Panc1 (cell line): ENCODE results near the gene ERCC1. TPM values are rescaled to one million over a fixed set of nuclear protein-coding genes. Genes with fewer than 3 reads are reported as not detected.

ENCODE experiments used
- ATAC-seq: fragments of 200-7000 bp; cut with Tn5 transposase; 2 replicates; pipeline ENCODE4 v1.9.1; 2020; ENCODE audit warnings: mild to moderate bottlenecking, moderate library complexity
- BruUV-seq: library from RNA; stranded (reverse); fragments of 400-500 nt; replicated peaks from 2 replicates; lab custom pipeline; 2021; lab: Mats Ljungman, UMichigan
- CTCF ChIA-PET: fragments of 300-600 bp; sonication (Branson Sonifier 250); formaldehyde crosslinking; loops from one replicate; lab custom pipeline; 2022; ENCODE audit warnings: antibody characterized with exemption; lab: Charles Lee
- POLR2A ChIA-PET: fragments of 300-600 bp; sonication (Branson Sonifier 250); formaldehyde crosslinking; loops from one replicate; lab custom pipeline; 2022; ENCODE audit warnings: antibody characterized with exemption; lab: Charles Lee
- DNase-seq: peaks from one replicate; pipeline ENCODE4 v3.0.0-alpha.2; 2010; ENCODE audit warnings: low read depth, low spot score
- H3K27ac ChIP-seq: 2 replicates; pipeline ENCODE4 v1.5.1; 2011; ENCODE audit warnings: mild to moderate bottlenecking, low read length, inconsistent platforms
- H3K27me3 ChIP-seq: fragments of 200-500 bp; sonication (Bioruptor generic); 2 replicates; pipeline ENCODE4 v1.6.0; 2014; ENCODE audit warnings: low read length, inconsistent platforms; ENCODE audit not compliant: control insufficient read depth, insufficient read depth
- H3K36me3 ChIP-seq: fragments of 200-500 bp; sonication (Bioruptor generic); 2 replicates; pipeline ENCODE4 v1.5.1; 2014; ENCODE audit warnings: inconsistent platforms, mild to moderate bottlenecking, low read length, moderate library complexity; ENCODE audit not compliant: control insufficient read depth, insufficient read depth
- H3K4me1 ChIP-seq: 2 replicates; pipeline ENCODE4 v1.5.1; 2011; ENCODE audit warnings: inconsistent platforms, mild to moderate bottlenecking, low read length, moderate library complexity; ENCODE audit not compliant: control insufficient read depth, insufficient read depth
- H3K4me3 ChIP-seq, 2 experiments: 2 replicates each; pipeline ENCODE4 v1.5.1; 2011 to 2012; ENCODE audit warnings: low read depth in 2 of 2, low read length in 2 of 2, mild to moderate bottlenecking in 2 of 2, inconsistent platforms in 1 of 2, moderate library complexity in 1 of 2
- H3K9me3 ChIP-seq: fragments of 200-500 bp; sonication (Bioruptor generic); 2 replicates; pipeline ENCODE4 v1.5.1; 2014; ENCODE audit warnings: low read depth, mild to moderate bottlenecking, inconsistent platforms, low read length, moderate library complexity; ENCODE audit not compliant: control insufficient read depth, insufficient read depth
- CTCF ChIP-seq: fragments of 450-650 bp; IDR thresholded peaks from 2 replicates; pipeline ENCODE4 v1.5.1; 2017; ENCODE audit warnings: mild to moderate bottlenecking
- POLR2AphosphoS5 ChIP-seq: IDR thresholded peaks from 2 replicates; pipeline ENCODE4 v1.6.1; 2012; ENCODE audit warnings: mild to moderate bottlenecking, low read depth, low read length, moderate library complexity
- REST ChIP-seq, 2 experiments: IDR thresholded peaks; 2 replicates each; pipeline ENCODE4 v1.6.1; 2011 to 2012; ENCODE audit warnings: low read depth in 2 of 2, control low read depth in 1 of 2, low read length in 1 of 2, mild to moderate bottlenecking in 1 of 2, moderate library complexity in 1 of 2; ENCODE audit not compliant: insufficient read depth in 1 of 2
- SIN3A ChIP-seq: IDR thresholded peaks from 2 replicates; pipeline ENCODE4 v1.6.1; 2012; ENCODE audit warnings: low read depth, mild to moderate bottlenecking, low read length, moderate library complexity, borderline replicate concordance; ENCODE audit not compliant: insufficient read depth
- TCF7L2 ChIP-seq: IDR thresholded peaks from 2 replicates; pipeline ENCODE4 v1.6.1; 2011; ENCODE audit warnings: mild to moderate bottlenecking, low read depth, low read length, inconsistent platforms
- in situ Hi-C: cut with HindIII; loops from 2 replicates; pipeline ENCODE4 v1.10.0; 2016; ENCODE audit warnings: low sequenced_read_pairs, low pct_unique_long_range_greater_than_20kb
- intact Hi-C: fragments of 100-400 bp; cut with micrococcal nuclease; formaldehyde crosslinking; loops from one replicate; pipeline ENCODE4 v1.10.0; 2022; ENCODE audit not compliant: unreplicated experiment
- total RNA-seq: library from RNA; stranded (reverse); gene quantifications from one replicate; pipeline ENCODE4 v1.2.1, GENCODE V29; 2021; ENCODE audit not compliant: unreplicated experiment

Gene ERCC1
- total RNA-seq, 1 experiment from 2014 or later = 80.3 TPM

- peak overlapping the region; percentile 94 to 96 for H3K4me3 ChIP-seq
- BruUV-seq = no TSS peak
- ChIA-PET POLR2A (interaction anchor here (0.6 to 0.7 kb wide), 2 partner anchors 19 to 290 kb away, joined by 3 to 8 read pairs; no protein-coding TSS in a partner anchor), CTCF (interaction anchor here (0.6 to 1.3 kb wide), 4 partner anchors 12 to 83 kb away, joined by 4 to 8 read pairs (median 4); no protein-coding TSS in a partner anchor)
- no peak for DNase-seq
- H3K27ac ChIP-seq = peak overlapping the region; percentile 90
- in situ Hi-C loops = no loop called here
- ATAC-seq = peak; percentile 59
- H3K27me3 ChIP-seq = no peaks in the 10 kb centered on the region
- peaks cover 4% of the 10 kb centered on the region; the same call in 1 of the 2 replicates for H3K36me3 ChIP-seq
- intact Hi-C loops = no loop called here
- peaks cover 14% of the 10 kb centered on the region for H3K4me1 ChIP-seq
- no peak for TF ChIP-seq POLR2AphosphoS5
- peak; percentile 83 for TF ChIP-seq CTCF
- no peaks in the 10 kb centered on the region for H3K9me3 ChIP-seq
Observed at GRCh38 chr19:45402298-45403061, 21.2 kb downstream of the ERCC1 start.

- no peak for TF ChIP-seq TCF7L2
- no peak for TF ChIP-seq POLR2AphosphoS5
- TF ChIP-seq SIN3A = no peak
- no peak for TF ChIP-seq REST (IDR thresholded peaks at IDR 0.05; ENCODE audit: insufficient read depth in 1 of 2, low read depth in 2 of 2, low read length in 1 of 2)
- TF ChIP-seq CTCF = no peak
Observed at GRCh38 chr19:45401815-45402214, 21.9 kb downstream of the ERCC1 start.

More at GRCh38 chr19:45401815-45402214, 21.9 kb downstream of the ERCC1 start:
- H3K27ac ChIP-seq = peak overlapping the region; percentile 44
- H3K4me1 ChIP-seq = peaks cover 14% of the 10 kb centered on the region
- intact Hi-C loops = no loop called here
- no peak for DNase-seq
- in situ Hi-C loops = no loop called here
- H3K36me3 ChIP-seq = peaks cover 4% of the 10 kb centered on the region; the same call in 1 of the 2 replicates
- no peak for ATAC-seq
- peak overlapping the region in 1 of 2 experiments; percentile 26; a peak in 1 of 4 replicates for H3K4me3 ChIP-seq
- ChIA-PET POLR2A (interaction anchor here (0.6 to 0.7 kb wide), 2 partner anchors 19 to 290 kb away, joined by 3 to 8 read pairs; no protein-coding TSS in a partner anchor), CTCF (interaction anchor here (1.2 to 1.3 kb wide), 2 partner anchors 77 to 84 kb away, joined by 4 to 8 read pairs; no protein-coding TSS in a partner anchor)
- H3K27me3 ChIP-seq = no peaks in the 10 kb centered on the region
- no peaks in the 10 kb centered on the region for H3K9me3 ChIP-seq
- BruUV-seq = no TSS peak
